C4-2B (cell line): Measurements from ENCODE around the gene UMAD1.

Source experiments
- CTCF ChIP-seq: fragments of 450-650 bp; conservative IDR thresholded peaks from 2 replicates; pipeline ENCODE4 v1.5.1; 2017; ENCODE audit warnings: mild to moderate bottlenecking
- ZFX ChIP-seq: fragments of 450-650 bp; IDR thresholded peaks from 2 replicates; pipeline ENCODE4 v1.6.1; 2017

GRCh38 chr7:7913504-7913903 is 273.0 kb downstream of the UMAD1 start:
- no peak for TF ChIP-seq CTCF
- no peak for TF ChIP-seq ZFX
